H9 (cell line): ENCODE data around the gene CD19. TPM values are rescaled to one million over a fixed set of nuclear protein-coding genes. Genes with fewer than 3 reads are reported as not detected.

Source experiments
- DNase-seq: peaks from one replicate; pipeline ENCODE4 v3.0.0-alpha.2; 2017
- H2AFZ ChIP-seq: one replicate; pipeline ENCODE4 v1.6.1; 2013; ENCODE audit warnings: mild to moderate bottlenecking, low read length, control low read depth, moderate library complexity
- H2AK5ac ChIP-seq: 2 replicates; pipeline ENCODE4 v1.6.1; 2013; ENCODE audit warnings: low read length, control low read depth, mixed read lengths; ENCODE audit not compliant: insufficient read length
- H2BK120ac ChIP-seq: one replicate; pipeline ENCODE4 v1.6.1; 2013; ENCODE audit warnings: low read depth, mild to moderate bottlenecking, low read length, control low read depth, inconsistent platforms; ENCODE audit not compliant: poor library complexity, severe bottlenecking
- H2BK12ac ChIP-seq: 2 replicates; pipeline ENCODE4 v1.6.1; 2013; ENCODE audit warnings: low read length, control low read depth, mixed read lengths, low read depth; ENCODE audit not compliant: insufficient read length
- H2BK15ac ChIP-seq: 2 replicates; pipeline ENCODE4 v1.6.1; 2013; ENCODE audit warnings: low read depth, low read length, control low read depth
- H2BK20ac ChIP-seq: one replicate; pipeline ENCODE4 v1.6.1; 2013; ENCODE audit warnings: low read depth, mild to moderate bottlenecking, low read length, control low read depth, inconsistent platforms; ENCODE audit not compliant: poor library complexity, severe bottlenecking
- H2BK5ac ChIP-seq: 2 replicates; pipeline ENCODE4 v1.6.1; 2013; ENCODE audit warnings: low read length, control low read depth, mixed read lengths; ENCODE audit not compliant: insufficient read length
- H3K14ac ChIP-seq: 2 replicates; pipeline ENCODE4 v1.6.1; 2013; ENCODE audit warnings: low read length, control low read depth; ENCODE audit not compliant: insufficient read depth
- H3K18ac ChIP-seq: 2 replicates; pipeline ENCODE4 v1.6.1; 2013; ENCODE audit warnings: low read depth, mild to moderate bottlenecking, mixed read lengths, low read length, control low read depth; ENCODE audit not compliant: insufficient read length
- H3K23ac ChIP-seq: 2 replicates; pipeline ENCODE4 v1.6.1; 2013; ENCODE audit warnings: low read length, control low read depth, mixed read lengths, low read depth; ENCODE audit not compliant: insufficient read length
- H3K23me2 ChIP-seq: 2 replicates; pipeline ENCODE4 v1.6.1; 2013; ENCODE audit warnings: low read depth, mild to moderate bottlenecking, mixed read lengths, low read length, control low read depth; ENCODE audit not compliant: insufficient read length, poor library complexity, severe bottlenecking
- H3K27ac ChIP-seq: 2 replicates; pipeline ENCODE4 v1.5.1; 2013; ENCODE audit warnings: low read length, control low read depth, mixed read lengths, low read depth; ENCODE audit not compliant: insufficient read length
- H3K27me3 ChIP-seq: 2 replicates; pipeline ENCODE4 v1.6.1; 2013; ENCODE audit warnings: low read length, control low read depth, inconsistent platforms; ENCODE audit not compliant: insufficient read depth
- H3K4ac ChIP-seq: 2 replicates; pipeline ENCODE4 v1.6.1; 2013; ENCODE audit warnings: low read depth, mild to moderate bottlenecking, control low read depth, inconsistent platforms, low read length, moderate library complexity
- H3K4me1 ChIP-seq: 2 replicates; pipeline ENCODE4 v1.6.1; 2013; ENCODE audit warnings: low read length, control low read depth, inconsistent platforms; ENCODE audit not compliant: insufficient read depth
- H3K4me2 ChIP-seq: 2 replicates; pipeline ENCODE4 v1.6.1; 2013; ENCODE audit warnings: low read length, control low read depth, mixed read lengths; ENCODE audit not compliant: insufficient read length, insufficient read depth
- H3K56ac ChIP-seq: 2 replicates; pipeline ENCODE4 v1.6.1; 2013; ENCODE audit warnings: low read depth, mild to moderate bottlenecking, mixed read lengths, low read length, control low read depth; ENCODE audit not compliant: insufficient read length
- H3K79me1 ChIP-seq: 2 replicates; pipeline ENCODE4 v1.6.1; 2013; ENCODE audit warnings: low read depth, mild to moderate bottlenecking, moderate library complexity, low read length, control low read depth, inconsistent platforms; ENCODE audit not compliant: insufficient read depth, poor library complexity, severe bottlenecking
- H3K79me2 ChIP-seq: 2 replicates; pipeline ENCODE4 v1.6.1; 2013; ENCODE audit warnings: low read length, control low read depth, inconsistent platforms; ENCODE audit not compliant: insufficient read depth
- H3K9ac ChIP-seq: 2 replicates; pipeline ENCODE4 v1.6.1; 2013; ENCODE audit warnings: low read length, control low read depth, mixed read lengths; ENCODE audit not compliant: insufficient read length; ENCODE audit errors: extremely low read depth
- H3K9me3 ChIP-seq: one replicate; pipeline ENCODE4 v1.6.1; 2013; ENCODE audit warnings: low read depth, low read length, inconsistent platforms; ENCODE audit not compliant: control insufficient read depth
- H3T11ph ChIP-seq: one replicate; pipeline ENCODE4 v1.6.1; 2013; ENCODE audit warnings: mild to moderate bottlenecking, low read length, control low read depth, inconsistent platforms
- H4K20me1 ChIP-seq: one replicate; pipeline ENCODE4 v1.6.1; 2013; ENCODE audit not compliant: control insufficient read depth, insufficient read length, insufficient read depth
- H4K5ac ChIP-seq: 2 replicates; pipeline ENCODE4 v1.6.1; 2013; ENCODE audit warnings: low read depth, mild to moderate bottlenecking, mixed read lengths, low read length, control low read depth; ENCODE audit not compliant: insufficient read length
- H4K8ac ChIP-seq: replicated peaks from 2 replicates; pipeline ENCODE4 v1.6.1; 2013; ENCODE audit warnings: low read length, control low read depth, mixed read lengths, low read depth; ENCODE audit not compliant: insufficient read length
- H4K91ac ChIP-seq: 2 replicates; pipeline ENCODE4 v1.6.1; 2013; ENCODE audit warnings: low read depth, mild to moderate bottlenecking, moderate library complexity, mixed read lengths, low read length, control low read depth; ENCODE audit not compliant: insufficient read length
- H3K27ac Mint-ChIP-seq, 3 experiments: 2 replicates in 2 of 3; 3 replicates in 1 of 3; pipeline ENCODE4 v1.8.0; 2020 to 2021; ENCODE audit warnings: mixed read lengths in 3 of 3, mild to moderate bottlenecking in 1 of 3, moderate library complexity in 1 of 3
- H3K27me3 Mint-ChIP-seq: 2 replicates; pipeline ENCODE4 v1.8.0; 2021; ENCODE audit warnings: low read depth, mild to moderate bottlenecking, moderate library complexity, mixed read lengths
- H3K36me3 Mint-ChIP-seq, 3 experiments: 2 replicates in 2 of 3; 3 replicates in 1 of 3; pipeline ENCODE4 v1.8.0; 2020 to 2021; ENCODE audit warnings: low read depth in 3 of 3, mixed read lengths in 3 of 3; ENCODE audit not compliant: insufficient read depth in 1 of 3
- H3K4me1 Mint-ChIP-seq, 2 experiments: 2 replicates each; pipeline ENCODE4 v1.8.0; 2020; ENCODE audit warnings: mixed read lengths in 2 of 2
- H3K4me3 Mint-ChIP-seq, 2 experiments: 2 replicates in 1 of 2; 3 replicates in 1 of 2; pipeline ENCODE4 v1.8.0; 2020 to 2021; ENCODE audit warnings: mild to moderate bottlenecking in 2 of 2, mixed read lengths in 2 of 2, moderate library complexity in 1 of 2
- H3K9me3 Mint-ChIP-seq, 2 experiments: 2 replicates in 1 of 2; 3 replicates in 1 of 2; pipeline ENCODE4 v1.8.0; 2020; ENCODE audit warnings: mild to moderate bottlenecking in 2 of 2, mixed read lengths in 2 of 2, moderate library complexity in 1 of 2
- CTCF ChIP-seq: fragments of 200-600 bp; sonication (generic); conservative IDR thresholded peaks from 3 replicates; pipeline ENCODE4 v1.8.0; 2021; ENCODE audit warnings: antibody characterized with exemption, mild to moderate bottlenecking
- WGBS: extraction: QIAGEN DNeasy Blood & Tissue Kit; methylation state at CpG from one replicate; pipeline ENCODE4 v1.1.7; 2013; ENCODE audit warnings: missing lambda C conversion rate, low lambda C conversion rate, mixed read lengths; ENCODE audit not compliant: insufficient read length; ENCODE audit errors: extremely low coverage; 5-methylcytosine and 5-hydroxymethylcytosine counted together
- total RNA-seq: library from RNA; stranded (reverse); gene quantifications from 2 replicates; pipeline ENCODE4 v1.2.1, GENCODE V29; 2021

Gene CD19
- total RNA-seq, 1 experiment from 2014 or later, result 0.50 TPM

GRCh38 chr16:28984619-28985135, 52.9 kb downstream of the CD19 start, which contains the start of gene LAT:
Gene LAT, plus strand, starts transcription at chr16:28985052. Its CDS starts 366 bp downstream, at chr16:28985418.
- H2BK12ac ChIP-seq, result no peak within 1 kb of the TSS
- H3K27me3 ChIP-seq, result no peaks in the 10 kb centered on the region
- no peak within 1 kb of the TSS for H4K8ac ChIP-seq
- no peak within 1 kb of the TSS for H3K4me2 ChIP-seq
- WGBS, result no CpG with 5 or more reads among the region's 24 CpGs
- H3K27me3 Mint-ChIP-seq, result no peaks in the 10 kb centered on the region
- no peak within 1 kb of the TSS for H3K27ac ChIP-seq
- H3K4ac ChIP-seq, result no peak within 1 kb of the TSS
- H3K14ac ChIP-seq, result no peak within 1 kb of the TSS
- no peak for TF ChIP-seq CTCF
- no peak within 1 kb of the TSS for H3K23ac ChIP-seq
- no peak within 1 kb of the TSS for H4K91ac ChIP-seq
- H2BK120ac ChIP-seq, result no peak within 1 kb of the TSS
- peaks cover 4 to 6% of the 10 kb centered on the region in 2 experiments; a peak in 3 of 5 replicates for H3K9me3 Mint-ChIP-seq
- H2BK15ac ChIP-seq, result no peak within 1 kb of the TSS
- H3K36me3 Mint-ChIP-seq, result peaks cover 15 to 38% (median 35%) of the 10 kb centered on the region in 3 experiments
- H2BK20ac ChIP-seq, result no peak within 1 kb of the TSS
- no peak within 1 kb of the TSS for H3K4me3 Mint-ChIP-seq
- no peak within 1 kb of the TSS for H2BK5ac ChIP-seq
- no peak within 1 kb of the TSS for H4K5ac ChIP-seq
- H3T11ph ChIP-seq, result no peak within 1 kb of the TSS
- H3K27ac Mint-ChIP-seq, result no peak within 1 kb of the TSS
- no peaks in the 10 kb centered on the region for H4K20me1 ChIP-seq
- H3K56ac ChIP-seq, result no peak within 1 kb of the TSS
- H3K4me1 Mint-ChIP-seq, result no peaks in the 10 kb centered on the region
- H3K4me1 ChIP-seq, result no peaks in the 10 kb centered on the region
- no peak within 1 kb of the TSS for H2AFZ ChIP-seq
- H3K79me2 ChIP-seq, result no peaks in the 10 kb centered on the region
- H3K23me2 ChIP-seq, result no peaks in the 10 kb centered on the region
- no peaks in the 10 kb centered on the region for H3K9me3 ChIP-seq
- no peak within 1 kb of the TSS for H3K9ac ChIP-seq
- no peaks in the 10 kb centered on the region for H3K79me1 ChIP-seq
- no peak within 1 kb of the TSS for H2AK5ac ChIP-seq
- DNase-seq, result no peak
- no peak within 1 kb of the TSS for H3K18ac ChIP-seq
